Sigmoid colon (tissue), 7 donors: ENCODE data around the gene SIGLEC8. TPM values are rescaled to one million over a fixed set of nuclear protein-coding genes. Genes with fewer than 3 reads are reported as not detected.
A peak's percentile ranks its signal among the peaks of the same experiment; 100 is the strongest.
"Not testable (repeated sequence)": the region's sequence is repeated elsewhere in the genome, so short reads cannot be mapped to it uniquely, and the experiment has no call there.

Experiments used
- DNase-seq: peaks from one replicate; pipeline ENCODE4 v3.0.0-alpha.2; 2019
- H3K27ac ChIP-seq, 4 donors: fragments of 200-600 bp; sonication (generic); one replicate each; pipeline ENCODE4 v1.5.1; 2016 to 2019; ENCODE audit warnings: mild to moderate bottlenecking in 1 of 4
- H3K27me3 ChIP-seq, 3 donors: fragments of 200-600 bp; sonication (generic); one replicate each; pipeline ENCODE4 v1.5.1; 2019; ENCODE audit warnings: mild to moderate bottlenecking in 1 of 3
- H3K36me3 ChIP-seq, 4 donors: fragments of 200-600 bp; sonication (generic); one replicate each; pipeline ENCODE4 v1.5.1; 2016 to 2019
- H3K4me1 ChIP-seq, 4 donors: fragments of 200-600 bp; sonication (generic); one replicate each; pipeline ENCODE4 v1.5.1; 2017 to 2019
- H3K4me3 ChIP-seq, 4 donors: fragments of 200-600 bp; sonication (generic); one replicate each; pipeline ENCODE4 v1.5.1; 2017 to 2019; ENCODE audit warnings: mild to moderate bottlenecking in 2 of 4, moderate library complexity in 1 of 4
- H3K9me3 ChIP-seq, 4 donors: fragments of 200-600 bp in 3 of 4; sonication (generic) in 3 of 4; one replicate each; pipeline versions ENCODE4 v1.5.1 to v1.6.1; 2013 to 2019
- CTCF ChIP-seq, 4 experiments: fragments of 450-650 bp in 3 of 4; fragments of 200-600 bp in 1 of 4; IDR thresholded peaks; one replicate each; pipeline ENCODE4 v1.5.1; 2016 to 2019; ENCODE audit warnings: antibody characterized with exemption in 4 of 4, mild to moderate bottlenecking in 3 of 4, moderate library complexity in 2 of 4
- EP300 ChIP-seq, 4 donors: sonication (generic); formaldehyde crosslinking; IDR thresholded peaks; one replicate each; pipeline ENCODE4 v1.6.1; 2017; ENCODE audit warnings: antibody characterized with exemption in 4 of 4
- POLR2A ChIP-seq, 2 donors: fragments of 450-650 bp; IDR thresholded peaks; one replicate each; pipeline ENCODE4 v1.6.1; 2016; ENCODE audit warnings: antibody characterized with exemption in 2 of 2, mild to moderate bottlenecking in 2 of 2, moderate library complexity in 2 of 2
- POLR2AphosphoS5 ChIP-seq, 4 donors: sonication (generic); formaldehyde crosslinking; IDR thresholded peaks; one replicate each; pipeline ENCODE4 v1.6.1; 2017; ENCODE audit warnings: antibody characterized with exemption in 4 of 4
- WGBS, 2 donors: extraction: QIAGEN DNeasy Blood & Tissue Kit; methylation state at CpG; one replicate each; pipeline ENCODE4 v1.1.7; 2013; 5-methylcytosine and 5-hydroxymethylcytosine counted together
- intact Hi-C: fragments of 100-400 bp; cut with DNase I; formaldehyde crosslinking; loops from one replicate; pipeline ENCODE4 v1.15.1; 2023
- polyA plus RNA-seq, 3 donors: library from polyadenylated mRNA; stranded (reverse); fragments of 200-250 nt; gene quantifications; one replicate each; pipeline ENCODE4 v1.2.3, GENCODE V29; 2013
- total RNA-seq, 4 donors: library from RNA; depleted of rRNA; stranded (reverse); fragments of >200 nt; gene quantifications; one replicate each; pipeline ENCODE4 v1.1.0, GENCODE V29; 2016
- donor health status: healthy with polysubstance abuse.
- donor health status: Bipolar disorder and iron deficiency.
- donor health status: healthy.

SIGLEC8 gene
- total and polyA plus RNA-seq, 7 donors: 0.36 to 4.9 (median 1.3) TPM; not detected in 3

- no peak overlapping the region for H3K27ac ChIP-seq
- peak; percentile 73 for DNase-seq
These were observed 36.2 kb downstream of the SIGLEC8 start for GRCh38 chr19:51422053-51422448.

DNA sequence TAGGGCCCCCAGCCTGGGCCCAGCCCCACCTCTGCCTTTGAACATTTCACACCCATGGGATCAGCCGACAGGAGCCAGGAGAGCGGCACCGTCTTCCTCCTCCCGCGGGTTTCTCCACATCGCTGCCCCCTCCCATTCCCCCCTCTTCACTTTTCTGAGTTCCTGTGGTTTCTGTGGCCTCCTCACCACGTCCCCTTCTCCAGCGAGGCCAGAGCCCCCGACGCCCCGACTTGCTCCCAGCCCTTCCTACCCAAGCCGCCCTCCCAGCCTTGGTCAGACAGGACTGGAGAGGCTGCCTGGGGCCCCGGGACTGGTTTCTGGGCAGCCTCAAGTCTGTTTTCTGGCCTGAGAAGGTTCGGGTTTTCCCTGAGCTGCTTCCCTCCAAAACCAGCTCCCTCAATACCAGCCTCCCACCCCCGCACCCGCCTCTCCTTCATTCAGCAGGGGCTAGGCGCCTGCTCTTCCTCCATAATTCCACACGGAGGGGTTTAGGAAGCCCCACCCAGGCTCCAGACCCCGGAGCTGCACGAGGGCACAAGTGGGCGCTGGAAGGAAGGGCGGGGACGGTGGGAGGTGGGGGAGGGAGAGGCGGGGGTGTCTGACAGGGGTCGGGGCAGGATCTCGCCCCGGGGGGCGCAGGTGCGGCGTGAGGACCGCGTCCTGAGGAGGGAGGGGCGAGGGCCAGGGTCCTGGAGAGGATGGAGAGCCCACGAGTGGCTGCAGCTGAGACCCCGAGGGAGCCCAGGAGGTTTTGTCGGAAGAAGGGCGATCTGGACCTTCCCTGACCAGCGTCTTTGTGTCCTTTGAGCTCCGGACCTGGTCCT is 36.8 kb downstream of the SIGLEC8 start:
- Histone ChIP-seq H3K9me3 (no peaks in the 10 kb centered on the region), H3K36me3 (no peaks in the 10 kb centered on the region), H3K27ac (no peak overlapping the region), H3K27me3 (peaks cover 5 to 45% (median 11%) of the 10 kb centered on the region in 3 donors), H3K4me1 (no peaks in the 10 kb centered on the region), H3K4me3 (no peak overlapping the region)
- 9 to 25% methylated on average over 39 of the region's 39 CpGs for WGBS, 2 donors
- no peak for TF ChIP-seq POLR2AphosphoS5 (IDR thresholded peaks at IDR 0.05)
- TF ChIP-seq CTCF (IDR thresholded peaks at IDR 0.05): no peak
- no peak for TF ChIP-seq POLR2A (IDR thresholded peaks at IDR 0.05)
- TF ChIP-seq EP300 (IDR thresholded peaks at IDR 0.05): no peak
- intact Hi-C loops: no loop called here
- DNase-seq: no peak

More at GRCh38 chr19:51422053-51422448, 36.2 kb downstream of the SIGLEC8 start:
- Histone ChIP-seq H3K27me3 (peaks cover 5 to 46% (median 11%) of the 10 kb centered on the region in 3 donors), H3K4me1 (no peaks in the 10 kb centered on the region), H3K9me3 (no peaks in the 10 kb centered on the region), H3K4me3 (no peak overlapping the region), H3K36me3 (no peaks in the 10 kb centered on the region)
- TF ChIP-seq CTCF (IDR thresholded peaks at IDR 0.05): peak; percentile 52 to 88 (median 71)
- no peak for TF ChIP-seq POLR2AphosphoS5 (IDR thresholded peaks at IDR 0.05)
- 9 to 11% methylated on average over 19 of the region's 19 CpGs for WGBS, 2 donors
- intact Hi-C loops: no loop called here

GRCh38 chr19:51420511-51420910 is 37.7 kb downstream of the SIGLEC8 start:
- H3K4me1 ChIP-seq, DNase-seq, H3K27ac ChIP-seq, H3K4me3 ChIP-seq, H3K9me3 ChIP-seq, H3K36me3 ChIP-seq, intact Hi-C loops: not testable (repeated sequence)
- 88 to 89% methylated on average over 11 of the region's 11 CpGs for WGBS, 2 donors
- H3K27me3 ChIP-seq: peaks cover 5 to 44% (median 11%) of the 10 kb centered on the region in 3 donors

- TF ChIP-seq POLR2A (IDR thresholded peaks at IDR 0.05) (no peak), POLR2AphosphoS5 (IDR thresholded peaks at IDR 0.05) (no peak), CTCF (IDR thresholded peaks at IDR 0.05) (no peak), EP300 (IDR thresholded peaks at IDR 0.05) (no peak)
- H3K27ac ChIP-seq: no peak overlapping the region
- no peaks in the 10 kb centered on the region for H3K4me1 ChIP-seq
- H3K27me3 ChIP-seq: peaks cover 5 to 49% (median 11%) of the 10 kb centered on the region in 3 donors
- no peaks in the 10 kb centered on the region for H3K9me3 ChIP-seq
- no peak for DNase-seq
- H3K36me3 ChIP-seq: no peaks in the 10 kb centered on the region
- WGBS, 2 donors: 80 to 90% methylated on average over 2 of the region's 2 CpGs
- H3K4me3 ChIP-seq: no peak overlapping the region
- intact Hi-C loops: no loop called here
These were observed 39.5 kb downstream of the SIGLEC8 start for GRCh38 chr19:51418707-51419106.

GRCh38 chr19:51417810-51418157 is 40.5 kb downstream of the SIGLEC8 start:
- no peak for DNase-seq
- 56 to 65% methylated on average over 3 of the region's 3 CpGs for WGBS, 2 donors
- Histone ChIP-seq H3K36me3 (no peaks in the 10 kb centered on the region), H3K27ac (no peak overlapping the region), H3K9me3 (no peaks in the 10 kb centered on the region), H3K4me3 (no peak overlapping the region), H3K27me3 (peaks cover 5 to 47% (median 11%) of the 10 kb centered on the region in 3 donors), H3K4me1 (no peaks in the 10 kb centered on the region)
- TF ChIP-seq POLR2AphosphoS5 (IDR thresholded peaks at IDR 0.05): no peak
- no peak for TF ChIP-seq POLR2A (IDR thresholded peaks at IDR 0.05)
- no peak for TF ChIP-seq CTCF (IDR thresholded peaks at IDR 0.05)
- TF ChIP-seq EP300 (IDR thresholded peaks at IDR 0.05): no peak
- intact Hi-C loops: no loop called here
